Endothelial cell of umbilical vein (primary cell): ENCODE measurements around the gene LRRK1. TPM values are rescaled to one million over a fixed set of nuclear protein-coding genes. Genes with fewer than 3 reads are reported as not detected.

Source experiments
- BruUV-seq: library from RNA; stranded (reverse); fragments of 400-500 nt; replicated peaks from 2 replicates; lab custom pipeline; 2021; lab: Mats Ljungman, UMichigan
- CTCF ChIA-PET: fragments of 300-600, 350-600 bp; sonication (Branson Sonifier 250); formaldehyde crosslinking; loops from one replicate; lab custom pipeline; 2021; ENCODE audit warnings: antibody characterized with exemption, inconsistent platforms; lab: Charles Lee
- POLR2A ChIA-PET: fragments of 300-600, 350-600 bp; sonication (Branson Sonifier 250); formaldehyde crosslinking; loops from one replicate; lab custom pipeline; 2021; ENCODE audit warnings: antibody characterized with exemption, inconsistent platforms; lab: Charles Lee
- DNase-seq: peaks from one replicate; pipeline ENCODE4 v3.0.0-alpha.2; 2011; ENCODE audit warnings: low read depth, low spot score
- FAIRE-seq: peaks from 2 replicates; lab custom pipeline; 2011; peaks lifted over from hg19 to GRCh38; lab: Jason Lieb, UNC
- H2AFZ ChIP-seq: 2 replicates; pipeline ENCODE4 v1.6.0; 2012; ENCODE audit warnings: low read depth, low read length, control low read depth, inconsistent platforms
- H3K27ac ChIP-seq: 2 replicates; pipeline ENCODE4 v1.5.1; 2011; ENCODE audit warnings: low read depth, mild to moderate bottlenecking, control low read depth, low read length, moderate library complexity; ENCODE audit not compliant: insufficient read depth
- H3K27me3 ChIP-seq, 2 experiments: 2 replicates each; pipeline versions ENCODE4 v1.6.0 to v1.6.1; 2011; ENCODE audit warnings: low read length in 2 of 2, mixed read lengths in 1 of 2; ENCODE audit not compliant: control insufficient read depth in 2 of 2, insufficient read depth in 2 of 2
- H3K36me3 ChIP-seq, 2 experiments: 2 replicates in 1 of 2; 3 replicates in 1 of 2; pipeline ENCODE4 v1.5.1; 2011; ENCODE audit warnings: low read length in 2 of 2, mild to moderate bottlenecking in 1 of 2, moderate library complexity in 1 of 2; ENCODE audit not compliant: control insufficient read depth in 2 of 2, insufficient read depth in 2 of 2; ENCODE audit errors: extremely low read depth in 1 of 2
- H3K4me1 ChIP-seq: 3 replicates; pipeline ENCODE4 v1.5.1; 2011; ENCODE audit warnings: mild to moderate bottlenecking, low read length; ENCODE audit not compliant: control insufficient read depth, insufficient read depth; ENCODE audit errors: extremely low read depth
- H3K4me2 ChIP-seq: 2 replicates; pipeline ENCODE4 v1.6.1; 2011; ENCODE audit warnings: low read length, control low read depth, mixed read lengths; ENCODE audit not compliant: insufficient read depth
- H3K4me3 ChIP-seq, 3 experiments: fragments of 200-600 bp in 1 of 3; sonication (generic), shearing (Covaris generic) in 1 of 3; replicated peaks in 1 of 3; 2 replicates each; pipeline ENCODE4 v1.5.1; 2011 to 2016; ENCODE audit warnings: control low read depth in 3 of 3, low read length in 3 of 3, mild to moderate bottlenecking in 2 of 3, inconsistent platforms in 1 of 3, low read depth in 1 of 3, moderate library complexity in 1 of 3; ENCODE audit not compliant: insufficient read depth in 1 of 3
- H3K79me2 ChIP-seq: 2 replicates; pipeline ENCODE4 v1.6.0; 2012; ENCODE audit warnings: low read length, inconsistent platforms; ENCODE audit not compliant: control insufficient read depth, insufficient read depth
- H3K9ac ChIP-seq: replicated peaks from 2 replicates; pipeline ENCODE3; 2011; ENCODE audit warnings: low read length, control low read depth; ENCODE audit not compliant: insufficient read depth; ENCODE audit errors: extremely low read depth
- H3K9me1 ChIP-seq: replicated peaks from 3 replicates; pipeline ENCODE4 v1.6.0; 2011; ENCODE audit warnings: mild to moderate bottlenecking, low read length; ENCODE audit not compliant: control insufficient read depth, insufficient read depth; ENCODE audit errors: extremely low read depth
- H3K9me3 ChIP-seq: replicated peaks from 2 replicates; pipeline ENCODE4 v1.5.1; 2012; ENCODE audit warnings: low read length, inconsistent platforms; ENCODE audit not compliant: control insufficient read depth, insufficient read depth
- H4K20me1 ChIP-seq: replicated peaks from 2 replicates; pipeline ENCODE3; 2011; ENCODE audit warnings: mild to moderate bottlenecking, low read length; ENCODE audit not compliant: control insufficient read depth, insufficient read depth; ENCODE audit errors: extremely low read depth
- GATA2 ChIP-seq: IDR thresholded peaks from 2 replicates; pipeline ENCODE4 v1.7.0; 2011; ENCODE audit warnings: low read depth, mild to moderate bottlenecking, moderate library complexity, mixed read lengths, low read length; ENCODE audit not compliant: insufficient read length, insufficient read depth
- JUN ChIP-seq: IDR thresholded peaks from 2 replicates; pipeline ENCODE4 v1.6.1; 2011; ENCODE audit warnings: borderline replicate concordance, low read depth; ENCODE audit not compliant: insufficient read length, insufficient read depth
- MYC ChIP-seq: IDR thresholded peaks from one replicate; pipeline ENCODE4 v1.6.1; 2011; ENCODE audit warnings: mild to moderate bottlenecking, low read depth, low read length
- POLR2A ChIP-seq: IDR thresholded peaks from 2 replicates; pipeline ENCODE4 v1.6.1; 2012; ENCODE audit warnings: low read depth, mild to moderate bottlenecking, control low read depth, low read length
- POLR2AphosphoS5 ChIP-seq: IDR thresholded peaks from 2 replicates; pipeline ENCODE4 v1.6.1; 2012; ENCODE audit warnings: low read depth, mild to moderate bottlenecking, control low read depth, low read length, moderate library complexity; ENCODE audit not compliant: insufficient read depth
- dilution Hi-C: fragments of 300-500 bp; cut with MboI; formaldehyde crosslinking; loops from one replicate; pipeline ENCODE4 v1.15.0; 2019; ENCODE audit warnings: low sequenced_read_pairs; ENCODE audit not compliant: extremely low pct_ligation_motif_present
- intact Hi-C: fragments of 100-400 bp; cut with micrococcal nuclease; formaldehyde crosslinking; loops from one replicate; pipeline ENCODE4 v1.10.0; 2022
- polyA plus RNA-seq, 4 experiments: library from polyadenylated mRNA; depleted of rRNA in 3 of 4; stranded (reverse) in 3 of 4; unstranded in 1 of 4; fragments of >200 nt; gene quantifications; 2 replicates each; pipeline versions ENCODE4 v1.2.1 to v1.2.3, GENCODE V29; 2011 to 2012; ENCODE audit warnings: missing spikeins in 1 of 4
- total RNA-seq: library from RNA; stranded (reverse); gene quantifications from 2 replicates; pipeline ENCODE4 v1.2.3, GENCODE V29; 2021
- TF ChIP-seq, protein P1 (sequence below), 2 donors: IDR thresholded peaks; 1 replicate in 1 of 2; 2 replicates in 1 of 2; pipeline ENCODE4 v1.5.1; 2011; ENCODE audit warnings: low read length in 2 of 2, mild to moderate bottlenecking in 2 of 2, moderate library complexity in 2 of 2, control low read depth in 1 of 2, inconsistent platforms in 1 of 2, low read depth in 1 of 2; ENCODE audit not compliant: insufficient read depth in 1 of 2; ENCODE audit errors: extremely low read depth in 1 of 2
- TF ChIP-seq, protein P2 (sequence below): IDR thresholded peaks from 2 replicates; pipeline ENCODE4 v1.6.1; 2011; ENCODE audit not compliant: insufficient read depth, insufficient read length

LRRK1 gene
- total and polyA plus RNA-seq, 2 donors (not counting 3 experiments of a cell fraction or from before 2014, with no cell fraction given) = 11.0 to 22.1 TPM

DNA sequence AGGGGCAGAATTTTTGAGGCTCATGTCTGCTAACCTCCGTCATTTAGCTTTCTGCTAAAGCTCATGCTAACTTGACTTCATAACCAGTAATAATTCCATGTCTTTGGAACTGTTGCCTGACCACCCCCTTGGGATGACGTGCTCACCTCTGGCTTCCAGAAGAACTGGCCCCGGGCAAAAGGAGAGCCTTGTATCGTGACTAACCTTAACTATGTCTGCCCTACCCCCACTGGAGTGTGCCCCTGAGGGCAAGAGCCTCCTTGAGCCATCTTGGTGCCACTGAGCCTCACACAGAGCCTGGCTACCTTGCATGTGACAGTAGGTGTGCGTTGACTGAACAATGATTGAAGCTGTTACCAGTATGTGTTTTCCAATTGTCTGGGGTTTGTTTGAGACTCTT is 4.7 kb downstream of the LRRK1 start:
- TF ChIP-seq, protein P1, sequence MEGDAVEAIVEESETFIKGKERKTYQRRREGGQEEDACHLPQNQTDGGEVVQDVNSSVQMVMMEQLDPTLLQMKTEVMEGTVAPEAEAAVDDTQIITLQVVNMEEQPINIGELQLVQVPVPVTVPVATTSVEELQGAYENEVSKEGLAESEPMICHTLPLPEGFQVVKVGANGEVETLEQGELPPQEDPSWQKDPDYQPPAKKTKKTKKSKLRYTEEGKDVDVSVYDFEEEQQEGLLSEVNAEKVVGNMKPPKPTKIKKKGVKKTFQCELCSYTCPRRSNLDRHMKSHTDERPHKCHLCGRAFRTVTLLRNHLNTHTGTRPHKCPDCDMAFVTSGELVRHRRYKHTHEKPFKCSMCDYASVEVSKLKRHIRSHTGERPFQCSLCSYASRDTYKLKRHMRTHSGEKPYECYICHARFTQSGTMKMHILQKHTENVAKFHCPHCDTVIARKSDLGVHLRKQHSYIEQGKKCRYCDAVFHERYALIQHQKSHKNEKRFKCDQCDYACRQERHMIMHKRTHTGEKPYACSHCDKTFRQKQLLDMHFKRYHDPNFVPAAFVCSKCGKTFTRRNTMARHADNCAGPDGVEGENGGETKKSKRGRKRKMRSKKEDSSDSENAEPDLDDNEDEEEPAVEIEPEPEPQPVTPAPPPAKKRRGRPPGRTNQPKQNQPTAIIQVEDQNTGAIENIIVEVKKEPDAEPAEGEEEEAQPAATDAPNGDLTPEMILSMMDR (IDR thresholded peaks at IDR 0.05; ENCODE audit: extremely low read depth in 1 of 2, insufficient read depth in 1 of 2, low read depth in 1 of 2, low read length in 2 of 2) = no peak
- TF ChIP-seq, protein P2, sequence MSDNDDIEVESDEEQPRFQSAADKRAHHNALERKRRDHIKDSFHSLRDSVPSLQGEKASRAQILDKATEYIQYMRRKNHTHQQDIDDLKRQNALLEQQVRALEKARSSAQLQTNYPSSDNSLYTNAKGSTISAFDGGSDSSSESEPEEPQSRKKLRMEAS = no peak
- TF ChIP-seq JUN (no peak), MYC (no peak)
- Histone ChIP-seq H3K27ac (no peak overlapping the region), H3K9me3 (no peaks in the 10 kb centered on the region), H3K4me3 (no peak overlapping the region), H4K20me1 (no peaks in the 10 kb centered on the region), H3K4me2 (no peak overlapping the region), H3K79me2 (peaks cover 10% of the 10 kb centered on the region), H3K27me3 (no peaks in the 10 kb centered on the region), H3K9me1 (no peaks in the 10 kb centered on the region), H3K9ac (no peak overlapping the region), H3K36me3 (peaks cover 6 to 11% of the 10 kb centered on the region in 2 experiments), H2AFZ (no peak overlapping the region), H3K4me1 (peaks cover 5% of the 10 kb centered on the region)
- FAIRE-seq (no peak), DNase-seq (no peak)
- BruUV-seq = no TSS peak
- ChIA-PET CTCF (no interaction called here), POLR2A (no interaction called here)
- intact Hi-C loops (no loop called here), dilution Hi-C loops (no loop called here)

DNA sequence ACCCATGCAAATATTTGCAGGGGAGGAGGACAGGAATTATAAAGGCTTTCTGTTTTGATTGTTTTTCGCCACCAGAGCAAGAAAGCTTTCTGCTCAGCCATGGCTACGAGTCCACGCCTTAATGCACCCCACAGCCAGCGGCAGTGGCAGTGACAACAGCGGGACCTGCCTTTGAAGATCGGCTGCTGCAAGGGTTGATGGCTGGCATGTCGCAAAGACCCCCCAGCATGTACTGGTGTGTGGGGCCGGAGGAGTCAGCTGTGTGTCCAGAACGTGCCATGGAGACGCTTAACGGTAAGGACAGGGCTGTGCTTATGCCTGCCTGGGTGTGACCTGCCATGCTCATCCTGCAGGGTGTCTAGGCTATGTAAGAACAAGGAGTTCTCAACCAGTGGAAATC is 5.3 kb downstream of the LRRK1 start:
- CTCF ChIA-PET = no interaction called here

More for the DNA sequence above, 5.3 kb downstream of the LRRK1 start:
- Histone ChIP-seq H3K9me1 (no peaks in the 10 kb centered on the region), H3K9me3 (no peaks in the 10 kb centered on the region), H2AFZ (no peak overlapping the region), H3K9ac (no peak overlapping the region), H3K4me1 (peaks cover 5% of the 10 kb centered on the region), H3K27me3 (no peaks in the 10 kb centered on the region), H3K36me3 (peaks cover 8 to 11% of the 10 kb centered on the region in 2 experiments), H3K4me3 (no peak overlapping the region), H3K27ac (no peak overlapping the region), H3K4me2 (no peak overlapping the region), H3K79me2 (peaks cover 10% of the 10 kb centered on the region), H4K20me1 (no peaks in the 10 kb centered on the region)
- BruUV-seq = no TSS peak
- TF ChIP-seq POLR2AphosphoS5 (no peak), MYC (no peak), GATA2 (no peak), POLR2A (no peak)
- dilution Hi-C loops (no loop called here), intact Hi-C loops (no loop called here)
- DNase-seq = no peak
- POLR2A ChIA-PET = no interaction called here
- no peak for FAIRE-seq
